GM18508 (cell line): ENCODE measurements around the gene MEGF10.

Experiments used
- ATAC-seq: cut with Tn5 transposase; IDR thresholded peaks from one replicate; pipeline ENCODE4 v1.9.1; 2021; ENCODE audit warnings: moderate number of reproducible peaks; ENCODE audit not compliant: insufficient read depth, unreplicated experiment

MEGF10 gene

DNA sequence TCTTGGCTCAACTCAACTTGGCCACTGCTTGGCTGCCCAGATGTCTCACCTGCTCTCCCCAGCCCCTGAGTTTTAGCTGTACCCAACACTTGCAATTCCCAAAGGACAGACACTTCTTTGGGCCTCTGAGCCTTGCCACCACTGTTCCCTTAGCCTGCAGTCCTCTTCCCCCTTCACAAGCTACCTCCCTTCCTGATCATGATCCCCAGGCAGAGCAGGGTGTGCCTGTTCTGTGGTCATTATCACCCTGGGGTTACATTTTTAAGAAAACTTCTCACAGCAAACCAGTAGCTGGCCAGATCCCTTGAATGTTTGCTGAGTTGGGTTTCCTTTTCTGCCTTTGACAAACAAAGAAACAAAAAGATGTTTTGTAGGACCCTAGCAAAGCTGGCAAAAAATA lies 139.3 kb downstream of the MEGF10 start:
- ATAC-seq = no peak

DNA sequence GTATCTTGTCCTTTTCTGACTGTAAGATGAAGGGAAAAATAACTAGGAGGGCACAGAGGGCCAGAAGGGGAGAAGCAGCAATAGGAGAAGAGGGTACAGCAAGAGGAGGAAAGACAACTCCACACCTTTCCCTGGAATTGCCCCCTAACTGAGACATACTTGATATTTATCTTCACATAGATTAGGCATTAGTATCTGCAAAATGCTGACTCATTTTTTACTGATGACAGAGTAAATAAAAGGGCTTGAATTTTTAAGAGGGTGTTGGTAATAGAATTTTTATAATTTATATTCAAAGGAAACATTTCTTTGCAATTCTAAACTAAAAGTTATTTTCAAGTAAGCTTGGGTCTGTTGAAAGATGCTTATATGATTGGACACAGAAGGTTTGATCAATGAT lies 140.0 kb downstream of the MEGF10 start:
- no peak for ATAC-seq

DNA sequence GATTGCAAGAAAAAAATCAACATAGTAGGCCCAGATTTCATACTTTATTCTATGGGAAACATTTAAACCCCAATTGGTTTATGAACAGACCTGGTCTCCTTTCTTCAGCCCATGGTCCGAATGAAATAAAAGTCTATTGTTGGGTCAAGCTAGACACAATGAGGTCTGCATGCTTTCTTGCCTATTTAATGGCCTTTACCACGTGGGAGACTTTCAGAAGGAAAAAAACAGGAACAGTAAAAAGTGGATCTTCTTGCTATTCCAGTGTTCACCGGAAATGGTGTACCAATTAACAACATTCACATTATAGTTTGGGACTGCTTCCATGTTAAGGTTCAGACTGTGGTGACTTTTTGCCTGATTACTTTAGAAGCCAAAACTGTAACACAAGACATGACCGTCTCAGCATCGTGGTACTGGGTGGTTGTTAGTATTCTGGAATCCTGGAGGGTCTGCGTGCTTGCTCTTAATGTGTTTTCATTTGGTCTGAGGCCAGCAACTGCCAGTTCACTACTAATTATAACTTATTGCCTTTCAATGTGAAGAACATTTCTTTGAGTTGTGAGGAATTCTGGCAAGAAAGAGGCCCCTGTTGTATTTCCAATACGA lies 141.5 kb downstream of the MEGF10 start:
- ATAC-seq = no peak

DNA sequence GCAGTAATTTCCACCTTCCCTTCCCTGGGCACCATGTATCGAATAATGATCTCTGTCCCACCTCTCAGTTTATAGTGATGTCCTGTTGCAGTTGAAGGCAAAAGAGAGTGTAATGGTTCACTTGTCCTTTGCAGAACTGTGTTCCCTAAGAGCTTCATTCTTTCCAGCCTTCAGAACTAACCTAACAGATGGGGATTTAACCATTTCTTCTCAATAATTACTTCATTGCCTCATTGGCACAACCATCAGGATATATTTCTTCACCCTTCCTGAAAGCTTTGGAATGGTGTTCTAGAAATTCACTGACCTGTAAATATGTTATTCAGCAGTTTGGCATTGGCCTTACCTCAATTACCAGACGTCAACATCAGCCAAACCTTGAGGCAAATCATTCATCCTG lies 142.9 kb downstream of the MEGF10 start:
- ATAC-seq = no peak

DNA sequence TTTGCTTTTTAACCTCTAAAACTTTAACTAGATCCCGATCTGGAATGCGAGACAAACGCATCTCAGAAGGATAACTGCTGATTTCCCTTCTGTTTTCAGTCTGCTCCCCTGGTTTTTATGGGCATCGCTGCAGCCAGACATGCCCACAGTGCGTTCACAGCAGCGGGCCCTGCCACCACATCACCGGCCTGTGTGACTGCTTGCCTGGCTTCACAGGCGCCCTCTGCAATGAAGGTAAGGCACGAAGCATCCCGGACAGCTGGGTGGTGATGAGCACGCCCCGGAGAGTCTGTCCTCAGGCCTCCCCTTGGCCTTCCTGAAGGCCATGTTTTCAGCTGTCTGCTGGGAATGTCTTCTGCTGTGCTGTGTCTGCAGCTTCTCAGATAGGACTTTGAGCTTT lies 144.0 kb downstream of the MEGF10 start:
- ATAC-seq = no peak

DNA sequence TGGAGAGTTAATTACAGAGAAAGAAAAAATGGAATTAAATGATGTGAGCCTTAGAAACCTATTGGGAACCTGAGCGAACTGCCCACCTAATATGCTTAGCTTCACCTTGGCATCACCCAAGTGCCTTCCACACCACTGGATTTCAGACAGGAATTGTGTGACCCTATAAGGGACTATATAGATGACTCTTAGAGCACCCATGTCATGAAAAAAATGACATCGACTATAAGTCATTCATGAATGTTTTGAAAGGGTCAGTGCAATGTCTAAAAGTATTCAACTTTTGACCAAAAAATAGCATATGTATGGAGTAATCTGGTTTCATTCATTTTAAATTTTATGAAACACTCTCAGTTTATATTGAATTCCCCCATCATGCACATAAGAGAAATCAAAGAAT lies 145.2 kb downstream of the MEGF10 start:
- no peak for ATAC-seq

DNA sequence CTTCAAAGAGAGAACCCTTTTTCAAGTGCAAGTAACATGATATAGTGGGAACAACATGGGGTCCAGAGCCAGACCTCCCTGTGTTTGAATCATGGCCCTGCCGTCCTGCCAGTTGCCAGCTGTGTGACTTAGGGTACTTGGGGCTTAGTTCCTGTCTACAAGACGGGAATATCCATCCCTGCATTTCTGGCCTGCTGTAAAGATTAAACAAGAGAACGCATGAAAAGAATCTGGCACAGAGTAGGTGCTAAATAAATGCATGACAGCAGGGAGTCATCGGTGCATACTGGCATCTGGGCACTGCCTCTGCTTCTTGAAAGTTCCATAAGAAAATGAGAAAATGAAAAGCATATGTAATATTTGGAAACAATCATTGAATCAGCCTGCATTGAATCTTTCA lies 149.0 kb downstream of the MEGF10 start:
- no peak for ATAC-seq

DNA sequence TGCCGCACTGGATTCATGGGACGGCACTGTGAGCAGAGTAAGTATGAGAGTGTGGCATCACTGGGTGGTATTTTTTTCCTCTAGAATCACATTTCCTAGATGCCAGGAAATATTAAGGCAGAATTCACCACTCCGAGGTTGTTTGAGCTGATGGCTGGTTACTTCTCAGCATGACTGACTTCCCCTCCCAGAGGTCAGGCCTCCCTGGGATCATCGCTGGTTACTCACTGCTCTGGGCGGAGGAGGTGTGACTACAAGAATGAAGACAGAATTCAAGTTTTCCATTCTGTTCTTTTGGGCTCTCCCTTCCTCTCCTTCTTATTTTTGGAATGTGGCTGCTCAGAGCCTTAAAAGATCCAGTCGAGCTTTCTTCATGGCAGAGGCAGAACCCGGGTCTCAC lies 150.2 kb downstream of the MEGF10 start:
- ATAC-seq = no peak

DNA sequence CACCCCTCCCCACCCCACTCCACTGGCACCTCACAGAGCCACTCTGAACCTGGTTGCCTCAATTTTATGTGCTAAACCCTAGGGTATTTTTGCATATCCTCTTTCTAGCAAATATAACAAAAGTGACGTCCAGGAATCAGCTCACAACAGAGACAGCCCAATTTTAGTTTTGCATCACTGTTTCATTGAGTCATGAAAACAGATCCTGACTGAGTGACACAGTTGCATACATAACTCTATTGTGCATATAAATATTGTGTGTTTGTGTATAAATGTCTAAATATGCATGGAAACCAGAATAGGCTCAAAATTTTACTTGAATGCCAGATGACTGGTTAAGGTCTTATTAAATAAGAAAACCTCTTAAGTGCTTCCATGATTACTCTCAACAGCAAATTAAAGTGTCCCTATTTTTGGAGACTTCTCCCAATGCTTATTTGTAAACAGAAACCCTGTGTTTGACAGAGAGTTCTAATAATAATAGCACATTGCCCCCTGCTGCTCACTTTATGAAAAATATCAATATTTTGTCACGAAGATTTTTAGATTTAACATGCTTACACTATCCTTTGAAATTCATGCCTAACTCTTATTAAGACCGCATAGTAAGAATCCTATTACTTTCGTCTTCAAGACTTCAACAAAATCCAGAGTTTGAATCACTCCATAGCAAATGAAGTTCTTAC lies 151.3 kb downstream of the MEGF10 start:
- ATAC-seq = no peak

DNA sequence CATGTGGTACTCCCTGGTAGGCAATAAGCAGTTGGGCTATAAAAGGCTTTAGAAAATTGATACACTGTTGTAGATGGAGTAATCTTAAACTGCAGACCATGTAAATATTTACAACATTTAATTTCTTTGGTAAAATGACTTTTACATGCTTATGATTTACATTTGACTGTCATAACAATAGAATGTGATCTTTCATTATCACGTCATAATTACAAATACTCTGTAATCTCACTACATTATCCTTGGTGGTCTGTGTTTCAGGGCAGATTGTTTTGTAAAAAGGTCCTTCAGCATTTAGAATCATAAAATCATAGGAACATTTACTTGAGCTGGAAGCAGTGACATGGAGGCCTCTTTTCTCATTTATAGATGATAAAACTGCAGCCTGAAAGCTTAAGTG lies 153.6 kb downstream of the MEGF10 start:
- no peak for ATAC-seq

DNA sequence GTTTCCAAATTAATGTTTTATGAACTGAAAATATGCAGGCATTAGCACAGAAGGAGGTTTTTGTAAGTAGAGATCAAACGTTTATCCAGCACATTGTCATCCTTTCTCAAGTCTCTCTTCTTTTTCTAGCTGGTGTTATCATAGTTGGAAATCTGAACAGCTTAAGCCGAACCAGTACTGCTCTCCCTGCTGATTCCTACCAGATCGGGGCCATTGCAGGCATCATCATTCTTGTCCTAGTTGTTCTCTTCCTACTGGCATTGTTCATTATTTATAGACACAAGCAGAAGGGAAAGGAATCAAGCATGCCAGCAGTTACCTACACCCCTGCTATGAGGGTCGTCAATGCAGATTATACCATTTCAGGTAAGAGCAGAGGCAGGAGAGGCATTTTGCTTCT lies 154.7 kb downstream of the MEGF10 start:
- no peak for ATAC-seq

DNA sequence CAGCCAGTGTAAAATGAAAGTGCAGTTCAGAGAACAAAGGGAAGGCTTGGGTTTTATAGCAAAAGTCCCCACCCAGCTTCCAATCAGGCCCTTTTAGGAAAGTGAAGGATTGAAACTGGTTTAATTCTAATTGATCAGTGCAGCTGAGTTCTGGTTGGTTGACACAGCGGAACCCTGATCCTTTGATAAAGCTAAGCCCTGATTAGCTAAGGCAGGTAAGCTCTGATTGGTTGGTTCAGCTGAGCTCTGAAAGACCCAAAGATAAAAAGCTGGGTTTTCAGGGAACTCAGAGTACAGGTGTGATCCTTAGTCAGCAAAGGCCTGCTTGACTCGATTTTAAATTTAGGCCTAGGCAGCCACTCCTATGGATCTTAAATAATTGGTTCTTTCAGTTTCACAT lies 156.0 kb downstream of the MEGF10 start:
- no peak for ATAC-seq

DNA sequence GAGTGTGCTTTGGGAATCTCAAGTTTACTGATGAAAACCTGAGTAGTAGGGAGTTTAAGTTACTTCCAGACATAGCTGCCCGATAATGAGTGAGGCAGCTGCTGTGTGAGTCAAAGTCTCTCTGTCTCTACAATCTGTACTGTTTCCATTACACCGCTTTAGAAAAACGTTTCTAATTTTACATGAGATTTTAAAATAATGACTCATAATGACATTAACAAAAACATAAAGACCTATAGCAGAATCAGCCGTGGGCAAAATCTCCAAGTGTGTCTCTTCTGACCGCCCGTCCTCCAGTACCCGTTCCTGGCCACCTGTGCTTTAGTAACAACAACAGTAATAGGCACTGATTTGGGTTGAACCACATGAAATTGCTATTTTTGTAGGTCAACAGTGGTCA lies 157.2 kb downstream of the MEGF10 start:
- no peak for ATAC-seq

DNA sequence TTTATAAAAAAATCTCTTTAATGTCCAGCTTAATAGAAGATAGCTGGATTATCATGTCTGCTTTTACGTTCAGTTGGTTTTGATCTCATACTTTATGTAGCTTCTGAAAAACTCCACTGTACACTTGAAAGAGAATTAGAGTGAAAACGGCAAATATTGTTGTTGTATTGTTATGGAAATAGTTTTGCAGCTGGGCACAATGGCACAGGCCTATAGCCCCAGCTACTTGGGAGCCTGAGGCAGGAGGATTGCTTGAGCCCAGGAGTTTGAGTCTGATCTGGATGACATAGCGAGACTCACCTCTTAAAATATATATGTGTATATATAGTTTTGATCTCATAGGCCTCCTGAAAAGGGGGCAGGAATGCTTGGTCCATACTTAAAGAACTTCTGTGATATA lies 159.4 kb downstream of the MEGF10 start:
- ATAC-seq = no peak

DNA sequence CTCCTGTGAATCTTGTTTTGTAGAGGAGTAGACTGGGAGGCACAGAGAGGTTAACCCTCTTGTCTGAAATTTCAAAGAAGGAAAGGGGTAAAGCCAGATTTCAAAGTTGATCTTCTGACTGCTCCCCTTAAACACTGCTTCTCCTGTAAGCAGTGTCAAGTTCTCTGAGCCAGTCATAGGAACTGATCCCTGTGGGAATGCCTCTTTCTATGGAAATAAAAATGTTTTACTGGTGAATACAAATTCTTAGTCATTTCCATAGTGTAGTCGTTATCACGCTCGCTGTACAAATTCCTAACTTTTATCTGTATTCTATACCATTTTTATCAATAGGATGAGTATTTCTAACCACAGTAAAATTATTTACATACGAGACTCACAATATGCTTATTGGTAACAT lies 160.5 kb downstream of the MEGF10 start:
- no peak for ATAC-seq

DNA sequence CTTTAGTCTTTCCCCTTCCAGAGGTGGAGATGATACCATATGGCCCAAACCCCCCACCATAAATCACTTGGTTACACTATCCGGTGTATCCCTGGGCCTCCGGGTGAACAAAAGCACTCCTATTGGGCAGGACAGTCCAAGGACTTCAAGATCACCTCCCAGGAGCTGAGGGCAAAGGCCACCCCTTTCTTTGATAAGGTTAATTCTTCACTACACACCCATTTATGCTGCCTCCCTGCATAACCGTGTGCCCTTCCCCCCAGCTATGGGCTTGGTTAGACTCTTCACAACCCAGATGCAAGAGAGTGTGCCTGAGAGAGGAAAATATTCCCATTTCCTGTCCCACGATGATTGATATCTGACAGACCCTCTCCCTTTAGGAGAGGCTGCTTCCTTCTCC lies 162.0 kb downstream of the MEGF10 start:
- ATAC-seq = no peak

DNA sequence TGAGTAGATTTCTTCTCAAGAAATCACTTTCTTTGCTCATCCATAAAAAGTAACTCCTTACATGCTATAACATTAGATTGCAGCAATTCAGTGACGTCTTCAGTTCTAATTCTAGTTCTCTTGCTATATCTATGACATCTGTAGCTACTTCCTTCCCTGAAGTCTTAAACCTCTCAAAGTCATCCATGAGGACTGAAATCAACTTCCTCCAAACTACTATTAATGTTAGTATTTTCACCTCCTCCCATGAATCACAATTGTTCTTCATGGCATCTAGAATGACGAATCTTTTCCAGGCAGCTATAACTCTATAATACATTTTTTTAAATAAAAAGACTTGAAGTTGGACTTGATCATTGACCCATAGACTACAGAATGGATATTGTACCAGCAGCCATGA lies 180.6 kb downstream of the MEGF10 start:
- ATAC-seq = no peak

DNA sequence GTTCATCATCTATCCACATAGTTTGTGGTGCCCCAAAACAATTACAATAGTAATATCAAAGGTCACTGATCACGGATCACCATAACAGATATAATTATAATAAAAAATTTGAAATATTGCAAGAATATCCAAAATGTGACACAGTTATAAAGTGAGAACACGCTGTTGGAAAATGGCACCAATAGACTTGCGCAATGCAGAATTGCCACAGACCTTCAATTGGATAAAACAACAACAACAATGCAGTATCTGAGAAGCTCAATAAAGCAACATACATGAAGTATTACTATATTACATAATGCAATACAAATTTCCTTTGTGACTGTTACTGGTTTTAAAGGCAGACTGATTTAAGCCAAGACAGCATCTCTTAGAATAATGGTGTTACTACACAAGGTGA lies 182.1 kb downstream of the MEGF10 start:
- no peak for ATAC-seq

DNA sequence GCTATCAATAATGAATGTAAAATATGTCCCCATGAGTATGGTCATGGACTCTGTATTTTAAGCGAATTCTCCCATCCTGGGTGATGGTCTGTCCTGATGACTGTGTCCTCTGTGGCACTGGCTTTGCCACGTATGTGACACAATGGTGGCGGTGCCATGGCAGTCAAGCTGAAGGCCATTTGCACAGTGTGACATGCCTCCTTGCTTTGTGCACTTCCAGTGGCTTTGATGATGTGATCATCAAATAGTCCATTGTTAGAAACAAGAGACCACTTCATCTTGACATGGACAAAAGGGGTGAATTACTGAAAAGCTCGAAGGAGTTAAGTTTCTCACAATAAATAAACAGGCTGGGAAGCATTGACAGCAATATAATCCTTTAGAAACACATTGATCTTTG lies 195.9 kb downstream of the MEGF10 start:
- ATAC-seq = no peak

DNA sequence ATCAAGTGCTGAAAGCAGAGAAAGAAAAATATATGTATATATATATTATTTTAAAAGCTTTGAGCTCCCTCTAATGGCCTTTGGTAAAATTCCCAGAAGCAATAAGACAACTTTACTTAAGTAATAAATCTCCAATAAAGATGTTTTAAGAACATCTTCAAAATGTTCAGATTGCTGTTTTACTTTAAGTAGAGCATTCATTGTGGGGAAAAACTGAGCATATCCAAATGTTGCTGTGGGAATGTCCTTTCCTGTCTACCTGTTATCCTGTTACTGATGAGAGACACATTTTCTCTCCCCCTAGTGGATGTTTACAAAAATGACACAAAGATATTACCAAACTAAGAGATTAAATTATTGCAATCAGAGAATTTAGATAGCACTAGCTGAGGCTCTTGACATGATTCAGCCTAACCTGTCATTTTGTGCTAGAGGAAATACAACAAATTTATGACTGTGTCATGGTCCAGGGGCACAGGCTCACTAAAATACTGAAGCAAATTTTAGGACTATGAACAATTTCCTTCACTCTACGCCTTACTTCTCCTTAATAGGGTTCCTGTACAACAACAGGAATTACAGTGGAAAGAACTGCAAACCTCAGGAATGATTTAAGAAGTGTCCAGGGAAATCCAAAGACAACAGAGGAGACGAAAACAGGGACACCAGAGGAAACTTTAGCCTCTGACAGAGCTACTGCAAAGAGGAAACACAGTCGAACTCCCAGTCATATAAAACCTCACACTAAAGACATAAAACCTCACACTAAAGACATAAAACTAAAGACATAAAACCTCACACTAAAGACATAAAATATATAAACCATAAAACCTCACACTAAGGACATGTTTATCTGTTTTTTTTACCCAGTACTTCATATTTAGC lies 202.5 kb downstream of the MEGF10 start:
- peak; percentile 77 for ATAC-seq

DNA sequence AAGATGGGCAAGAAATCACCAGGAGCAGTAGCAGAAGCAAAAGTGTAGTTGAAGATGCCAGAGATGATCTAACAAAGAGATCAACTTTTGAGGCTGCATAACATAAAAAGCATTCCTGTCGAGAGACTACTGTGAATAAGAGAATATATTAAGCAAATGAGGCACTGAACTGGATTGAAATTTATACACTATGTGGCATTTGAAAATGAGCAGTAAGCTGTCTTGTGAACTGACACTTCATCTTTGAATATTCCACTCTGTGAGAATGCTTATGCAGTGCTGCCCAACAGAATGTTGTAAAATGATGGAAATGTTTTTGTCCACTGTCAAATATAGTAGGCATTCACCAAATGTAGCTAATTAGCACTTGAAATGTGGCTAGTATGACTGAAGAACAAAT lies 208.0 kb downstream of the MEGF10 start:
- no peak for ATAC-seq

DNA sequence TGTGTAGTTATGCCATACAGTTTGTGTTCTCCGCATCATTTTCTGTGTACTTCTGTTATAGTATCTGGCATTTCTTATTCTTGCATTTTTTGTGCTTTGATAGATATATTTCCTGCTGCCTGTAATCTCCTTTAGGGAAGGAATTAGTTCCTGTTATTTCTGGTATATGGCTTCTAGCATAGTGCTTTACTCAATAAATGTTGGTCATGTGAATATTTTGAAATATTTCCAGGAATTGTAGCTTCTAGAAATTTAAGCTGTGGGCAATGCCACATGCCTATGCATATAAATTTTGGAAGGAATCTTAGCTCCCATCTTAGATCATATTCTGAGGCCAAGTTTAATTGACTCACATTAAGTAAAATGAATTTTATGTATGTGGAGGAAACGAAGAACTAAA lies 215.3 kb downstream of the MEGF10 start:
- no peak for ATAC-seq
